Hepatocyte (in vitro differentiated cells): Measurements from ENCODE around the gene SLC6A8.
"Not testable (repeated sequence)": the region's sequence is repeated elsewhere in the genome, so short reads cannot be mapped to it uniquely, and the experiment has no call there.

Source experiments
- EZH2phosphoT487 ChIP-seq: fragments of 200-600 bp; sonication (generic); IDR thresholded peaks from one replicate; pipeline ENCODE4 v1.6.1; 2018; ENCODE audit warnings: antibody characterized with exemption, mild to moderate bottlenecking, low read depth, moderate library complexity; ENCODE audit not compliant: unreplicated experiment, severe bottlenecking
- TF ChIP-seq, protein P1 (sequence below): fragments of 200-600 bp; sonication (generic); IDR thresholded peaks from 2 replicates; pipeline ENCODE4 v1.5.1; 2016; ENCODE audit warnings: antibody characterized with exemption, mild to moderate bottlenecking; ENCODE audit not compliant: poor library complexity

DNA sequence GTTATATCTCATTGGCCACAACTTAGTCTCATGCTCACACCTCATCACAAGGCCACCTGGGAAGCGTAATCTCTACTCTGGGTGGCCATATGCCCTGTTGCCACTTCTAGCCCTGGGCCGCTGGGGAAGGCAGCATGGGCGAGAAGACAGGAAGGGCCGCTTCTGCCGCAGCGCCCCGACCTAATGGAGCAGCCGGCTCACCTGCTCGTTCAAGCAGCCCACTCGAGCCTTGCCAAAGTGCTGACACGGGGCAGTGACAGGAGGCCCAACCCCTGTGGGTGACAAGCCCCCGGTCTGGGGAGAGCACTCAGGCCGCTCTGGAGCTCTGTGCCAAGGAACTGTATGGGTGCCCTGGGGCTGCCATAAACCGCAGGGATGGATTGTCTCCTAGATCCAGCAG is 54.4 kb downstream of the SLC6A8 start:
- TF ChIP-seq, protein P1, sequence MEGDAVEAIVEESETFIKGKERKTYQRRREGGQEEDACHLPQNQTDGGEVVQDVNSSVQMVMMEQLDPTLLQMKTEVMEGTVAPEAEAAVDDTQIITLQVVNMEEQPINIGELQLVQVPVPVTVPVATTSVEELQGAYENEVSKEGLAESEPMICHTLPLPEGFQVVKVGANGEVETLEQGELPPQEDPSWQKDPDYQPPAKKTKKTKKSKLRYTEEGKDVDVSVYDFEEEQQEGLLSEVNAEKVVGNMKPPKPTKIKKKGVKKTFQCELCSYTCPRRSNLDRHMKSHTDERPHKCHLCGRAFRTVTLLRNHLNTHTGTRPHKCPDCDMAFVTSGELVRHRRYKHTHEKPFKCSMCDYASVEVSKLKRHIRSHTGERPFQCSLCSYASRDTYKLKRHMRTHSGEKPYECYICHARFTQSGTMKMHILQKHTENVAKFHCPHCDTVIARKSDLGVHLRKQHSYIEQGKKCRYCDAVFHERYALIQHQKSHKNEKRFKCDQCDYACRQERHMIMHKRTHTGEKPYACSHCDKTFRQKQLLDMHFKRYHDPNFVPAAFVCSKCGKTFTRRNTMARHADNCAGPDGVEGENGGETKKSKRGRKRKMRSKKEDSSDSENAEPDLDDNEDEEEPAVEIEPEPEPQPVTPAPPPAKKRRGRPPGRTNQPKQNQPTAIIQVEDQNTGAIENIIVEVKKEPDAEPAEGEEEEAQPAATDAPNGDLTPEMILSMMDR, result not testable (repeated sequence)
- TF ChIP-seq EZH2phosphoT487, result not testable (repeated sequence)
